RCC 7860 (cell line): Measurements from ENCODE around the gene ELMO1.

Experiments
- DNase-seq: peaks from one replicate; pipeline ENCODE4 v3.0.0-alpha.2; 2015; ENCODE audit warnings: low spot score
- FAIRE-seq: peaks from 2 replicates; lab custom pipeline; 2012; peaks lifted over from hg19 to GRCh38; lab: Jason Lieb, UNC

The ELMO1 gene

DNA sequence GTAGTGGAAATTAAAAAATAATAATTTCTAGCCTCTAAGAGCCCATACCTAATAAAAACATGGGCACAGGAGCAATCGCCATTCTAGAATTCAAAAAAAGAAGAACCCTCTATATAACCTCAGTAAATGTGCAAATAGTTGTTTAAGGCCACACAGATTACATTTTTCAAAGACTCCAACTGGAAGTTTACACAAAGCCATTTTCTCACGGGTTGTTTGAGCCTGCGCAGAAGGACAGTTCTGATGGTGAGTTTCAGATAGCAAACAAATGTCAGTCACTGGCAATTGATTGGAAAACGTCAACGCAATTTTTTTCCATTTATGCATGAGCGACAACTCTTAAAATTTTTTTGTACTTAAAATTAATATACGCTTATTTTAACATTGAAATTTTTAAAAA lies 23.0 kb upstream of the ELMO1 start:
- DNase-seq, result no peak
- FAIRE-seq, result no peak

DNA sequence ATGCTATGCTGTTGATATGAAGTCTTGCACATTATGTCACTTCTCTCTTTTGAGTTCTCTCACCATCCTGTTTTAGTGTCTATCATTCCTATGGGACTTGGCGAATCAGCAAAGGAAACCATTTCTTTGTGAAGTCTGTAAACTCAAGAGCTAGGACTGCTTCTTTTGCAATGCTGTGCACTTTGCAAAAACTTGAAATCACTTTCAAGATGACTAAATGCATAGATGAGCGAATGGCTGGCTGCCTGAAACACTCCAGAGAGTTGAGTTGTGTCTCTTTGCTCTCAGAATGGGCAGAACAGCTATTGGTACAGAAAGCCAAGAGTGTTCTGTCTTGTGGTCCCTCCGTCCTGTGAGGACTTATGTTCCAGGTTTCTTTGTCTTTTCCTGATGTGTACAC lies 18.3 kb upstream of the ELMO1 start:
- FAIRE-seq, result no peak

DNA sequence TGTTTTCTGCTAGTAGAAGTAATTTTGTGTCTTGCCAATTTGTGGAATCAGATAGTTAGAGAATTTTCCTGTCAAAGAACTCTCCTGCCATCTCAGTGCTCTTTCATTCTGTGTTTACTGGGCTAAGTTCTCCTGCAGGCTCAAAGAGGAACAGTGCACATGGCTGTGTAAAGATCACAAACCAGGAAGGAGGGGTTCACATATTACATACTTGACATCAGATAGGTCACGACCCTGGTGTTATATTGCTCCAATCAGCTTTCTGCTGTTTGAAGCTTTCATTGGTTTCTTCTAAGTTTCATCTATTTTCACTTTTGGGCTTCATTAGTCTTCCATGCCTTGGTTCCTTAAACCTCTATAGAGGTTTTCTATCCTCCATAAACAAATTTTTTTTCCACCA lies 13.5 kb upstream of the ELMO1 start:
- FAIRE-seq (no peak), DNase-seq (no peak)

More for the DNA sequence above, 18.3 kb upstream of the ELMO1 start:
- DNase-seq, result no peak

DNA sequence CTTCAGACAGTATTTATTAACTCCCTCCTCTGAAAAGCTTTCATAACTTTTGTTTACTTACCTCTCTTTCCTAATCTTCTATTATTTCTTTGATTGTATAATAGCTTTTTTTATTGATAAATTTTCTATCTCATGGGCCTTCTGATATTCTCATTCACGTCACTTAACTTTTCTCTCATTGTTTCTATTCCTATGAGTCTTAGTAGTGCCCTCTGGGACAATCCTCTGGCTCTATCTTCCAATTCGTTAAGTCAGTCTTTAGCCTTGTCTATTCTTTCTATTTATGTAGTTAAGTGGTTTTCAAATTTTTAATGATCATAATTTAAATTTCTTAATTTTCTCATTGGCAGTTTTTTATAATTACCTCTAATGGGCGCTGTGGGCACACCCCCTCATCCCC lies 6.4 kb upstream of the ELMO1 start:
- FAIRE-seq, result no peak
- no peak for DNase-seq

DNA sequence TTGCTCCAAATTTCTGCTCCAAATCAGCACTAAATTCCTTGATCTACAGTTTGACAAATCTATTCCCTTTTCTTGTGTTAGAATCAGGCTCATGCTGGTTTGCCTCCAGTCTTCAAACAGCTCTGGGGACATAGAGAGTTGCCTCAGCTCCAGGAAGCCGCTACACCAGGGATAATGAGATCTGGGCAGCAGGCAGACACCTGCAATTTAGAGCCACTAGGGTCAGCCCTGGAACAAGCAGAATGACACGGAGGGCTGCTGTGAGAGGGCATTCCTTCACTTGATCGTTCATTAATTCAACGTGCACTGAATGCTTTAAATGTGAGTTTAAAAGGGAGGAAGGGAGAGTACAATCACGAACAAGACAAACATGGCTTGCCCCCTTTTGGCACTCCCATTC lies 3.7 kb upstream of the ELMO1 start:
- FAIRE-seq (no peak), DNase-seq (no peak)

DNA sequence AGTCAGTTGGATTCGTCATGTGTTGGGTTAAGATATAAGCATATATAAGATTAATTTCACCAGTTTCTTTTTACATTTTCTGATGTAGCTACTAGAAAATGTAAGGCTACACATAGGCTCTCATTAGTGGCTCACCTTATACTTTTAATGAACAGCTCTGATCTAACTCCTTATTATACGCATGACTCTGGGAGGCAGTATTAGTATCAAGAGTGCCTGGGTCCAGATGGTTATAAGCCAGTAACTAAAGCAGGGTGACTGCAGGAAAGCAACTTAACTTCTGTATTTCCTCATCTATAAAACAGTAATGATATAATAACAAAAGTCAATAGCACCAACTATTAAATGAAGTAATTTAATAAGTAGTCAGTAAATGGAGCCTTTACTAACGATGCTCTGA lies 1.4 kb upstream of the ELMO1 start:
- no peak for DNase-seq
- no peak for FAIRE-seq

DNA sequence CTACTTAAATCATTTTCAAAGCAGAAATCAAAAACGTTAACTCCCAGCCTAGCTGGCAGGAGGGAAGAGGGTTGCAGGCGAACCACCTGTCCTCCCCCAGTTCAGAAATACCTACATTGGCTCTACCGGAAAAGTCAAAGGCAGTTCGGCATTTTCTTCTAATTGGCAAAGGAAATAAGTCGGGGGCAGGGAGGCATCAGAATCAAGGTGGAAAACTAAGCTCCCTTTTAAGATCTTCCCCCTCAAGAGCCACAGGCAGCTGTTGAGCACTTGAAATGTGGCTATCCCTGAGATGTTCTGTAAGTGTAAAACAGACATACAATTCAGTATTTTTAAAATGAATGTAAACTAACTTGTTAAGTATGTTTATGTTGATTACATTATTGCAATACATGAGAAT lies 957 bp upstream of the ELMO1 start:
- FAIRE-seq, result no peak
- DNase-seq, result no peak

DNA sequence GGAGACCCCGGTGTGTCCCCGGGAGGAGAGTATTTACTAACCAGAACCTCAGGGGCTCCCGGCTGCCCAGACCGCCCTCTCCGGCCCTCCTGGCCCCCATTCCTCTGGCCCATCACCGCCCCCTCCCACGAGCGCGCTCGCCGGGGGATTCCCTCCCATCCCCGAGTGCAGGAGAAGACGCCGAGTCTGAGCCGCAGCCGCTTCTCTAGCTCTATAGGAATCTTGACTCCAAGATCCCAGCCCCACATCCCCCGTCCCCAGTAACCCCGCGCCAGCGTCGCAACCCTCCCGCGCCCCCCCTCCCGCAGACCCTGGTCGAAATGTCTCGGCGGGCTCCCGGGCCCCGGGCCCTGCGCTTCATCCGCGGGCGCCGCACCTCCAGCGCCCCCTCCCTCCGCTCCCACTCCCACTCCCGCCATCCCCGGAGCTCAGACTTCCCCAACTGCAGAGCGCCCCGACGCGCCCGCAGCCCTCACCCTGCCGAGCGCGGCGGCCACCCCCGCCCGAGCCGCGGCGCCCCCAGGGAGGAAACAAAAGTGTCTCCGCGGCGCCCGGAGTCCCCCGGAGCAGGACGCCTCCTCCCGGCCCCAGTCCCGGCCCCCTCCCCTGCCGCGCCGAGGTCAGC lies 541 bp downstream of the ELMO1 start:
- FAIRE-seq, result no peak
- no peak for DNase-seq

DNA sequence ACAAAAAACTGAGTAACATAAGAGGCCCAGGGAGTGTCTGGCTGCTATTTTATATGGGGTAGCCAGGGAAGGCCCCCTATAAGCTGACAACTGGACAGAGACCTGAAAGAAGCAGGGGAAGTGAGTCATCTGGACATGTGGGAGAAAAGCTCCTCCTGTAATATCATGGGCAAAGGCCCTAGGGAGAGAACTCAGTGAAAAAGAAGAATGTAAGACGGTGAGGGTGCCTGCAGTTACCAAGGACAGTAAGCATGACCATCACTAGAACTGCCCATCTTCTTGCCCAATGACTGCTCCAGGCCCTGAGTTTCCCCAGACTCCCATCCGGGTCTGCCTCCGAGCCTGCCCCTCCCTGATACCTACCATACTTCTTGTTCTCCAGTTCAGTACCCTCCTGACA lies 2.3 kb downstream of the ELMO1 start:
- FAIRE-seq (no peak), DNase-seq (no peak)

DNA sequence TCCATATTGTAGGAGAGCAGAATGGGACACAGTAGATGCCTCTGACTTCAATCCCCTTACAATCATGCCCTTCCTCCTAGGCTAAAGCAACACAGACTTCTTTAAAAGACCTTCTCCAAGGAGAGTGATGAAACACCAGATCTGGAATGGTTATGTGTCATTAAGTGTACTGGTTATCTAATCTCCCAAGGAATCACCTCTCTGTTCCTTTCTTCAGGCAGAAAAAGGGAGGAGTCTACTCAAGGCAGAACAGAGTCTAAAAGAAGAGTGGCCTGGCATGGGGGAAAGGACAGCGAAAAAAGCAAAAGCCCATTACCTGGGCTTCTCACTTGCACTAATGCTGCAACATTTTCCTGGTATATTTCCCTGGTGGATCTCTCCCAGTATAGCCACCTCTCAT lies 2.9 kb downstream of the ELMO1 start:
- FAIRE-seq, result no peak
- DNase-seq, result no peak

DNA sequence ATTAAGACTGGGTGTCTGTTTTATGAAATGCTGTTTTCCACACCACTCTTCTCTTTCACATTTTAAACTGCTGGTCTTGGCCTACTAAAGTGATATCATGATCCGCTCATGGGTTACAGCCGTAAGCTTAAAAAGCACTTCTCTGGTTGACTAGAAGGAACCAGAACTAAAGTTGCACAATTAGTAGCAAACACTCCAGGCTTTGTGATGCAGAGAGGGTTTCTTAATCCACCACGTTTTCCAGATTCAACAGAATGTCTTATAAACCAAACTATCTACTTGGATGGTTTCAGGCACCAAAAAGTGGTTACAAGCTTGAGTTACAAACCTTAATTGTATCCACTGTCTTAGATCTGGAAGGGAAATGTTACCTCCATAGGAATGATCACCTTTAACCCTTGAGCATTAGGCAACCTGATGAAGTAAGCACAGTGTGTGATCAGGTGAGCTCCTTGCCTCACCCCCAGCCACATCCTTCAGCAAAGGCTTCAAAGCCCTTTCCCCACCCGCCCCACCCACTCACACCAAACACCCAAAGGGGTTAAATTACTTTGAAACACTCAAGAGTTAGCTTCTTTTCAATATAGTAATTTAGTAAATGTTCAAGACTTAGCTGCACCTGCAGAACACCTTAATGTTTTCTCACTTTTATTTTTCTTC lies 3.5 kb downstream of the ELMO1 start:
- DNase-seq, result no peak
- no peak for FAIRE-seq

DNA sequence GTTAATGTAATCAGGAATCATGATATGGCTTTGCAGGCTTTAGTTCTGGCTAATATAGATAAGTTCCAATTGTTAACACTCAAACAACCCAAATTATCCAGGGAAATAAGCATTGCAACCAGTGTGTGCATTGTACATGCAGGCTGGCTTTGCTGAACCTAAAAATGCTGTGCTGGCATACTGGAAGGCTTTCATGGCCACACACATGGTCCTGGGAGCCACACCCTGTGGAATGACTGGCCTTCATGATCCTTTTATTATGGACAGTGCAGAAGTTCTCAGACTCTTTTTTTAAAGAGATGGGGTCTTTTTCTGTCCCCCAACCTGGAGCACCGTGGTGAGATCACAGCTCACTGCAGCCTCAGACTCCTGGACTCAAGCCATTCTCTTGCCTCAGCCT lies 5.0 kb downstream of the ELMO1 start:
- DNase-seq (no peak), FAIRE-seq (no peak)

DNA sequence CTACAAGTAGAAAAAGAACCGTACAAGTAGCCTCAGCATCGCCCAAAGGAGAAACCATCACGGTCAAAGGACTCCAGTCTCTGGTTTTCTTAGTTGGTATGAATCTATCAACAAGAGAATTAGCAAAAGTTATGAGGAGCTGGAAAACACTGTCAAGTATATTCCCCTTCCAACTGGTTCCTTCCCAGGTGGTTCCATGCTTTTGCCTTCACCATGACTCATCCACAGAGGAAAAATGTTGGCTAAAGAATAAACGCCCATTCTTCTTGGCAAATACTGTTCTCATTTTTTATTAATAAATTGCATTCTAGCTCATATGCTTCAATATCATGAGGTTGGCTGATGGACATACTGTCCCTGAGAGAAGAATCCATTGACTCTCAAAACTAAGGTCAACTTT lies 6.4 kb downstream of the ELMO1 start:
- FAIRE-seq, result no peak
- DNase-seq, result no peak

DNA sequence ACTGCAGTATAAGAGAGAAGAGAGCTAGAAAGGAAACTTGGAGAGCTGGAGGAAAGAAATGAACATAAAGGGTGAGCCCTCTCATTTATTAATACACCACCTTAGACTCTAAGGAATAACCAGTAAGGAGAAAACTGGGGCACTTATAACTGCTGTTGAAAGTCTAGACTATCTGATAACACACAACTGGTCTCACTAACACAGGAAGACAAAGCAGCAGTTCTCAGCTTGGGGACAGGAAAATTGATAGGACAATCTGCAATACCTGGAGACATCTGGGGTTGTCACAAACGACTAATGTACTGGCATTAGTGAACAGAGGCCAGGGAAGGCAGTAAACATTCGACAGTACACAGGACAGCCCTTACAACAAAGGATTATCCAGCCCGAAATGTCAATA lies 6.8 kb downstream of the ELMO1 start:
- no peak for DNase-seq
- no peak for FAIRE-seq

DNA sequence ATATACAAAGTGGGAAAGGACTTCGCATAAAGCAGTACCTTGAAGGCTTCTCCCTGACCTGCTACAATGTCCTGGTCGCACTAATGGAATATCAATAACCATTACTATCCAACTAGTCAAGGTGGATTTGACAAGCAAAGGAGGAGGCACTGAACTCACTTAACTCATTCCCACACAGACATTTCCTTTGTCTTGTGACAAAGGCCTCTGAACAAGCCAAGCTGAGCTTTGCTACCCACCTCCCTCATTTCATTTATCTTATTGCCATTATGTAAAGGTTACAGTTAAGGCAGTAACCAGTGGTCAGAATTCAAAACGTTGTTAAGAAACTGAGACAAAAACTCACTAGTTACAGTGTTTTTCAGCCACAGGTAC lies 7.3 kb downstream of the ELMO1 start:
- FAIRE-seq (no peak), DNase-seq (no peak)

DNA sequence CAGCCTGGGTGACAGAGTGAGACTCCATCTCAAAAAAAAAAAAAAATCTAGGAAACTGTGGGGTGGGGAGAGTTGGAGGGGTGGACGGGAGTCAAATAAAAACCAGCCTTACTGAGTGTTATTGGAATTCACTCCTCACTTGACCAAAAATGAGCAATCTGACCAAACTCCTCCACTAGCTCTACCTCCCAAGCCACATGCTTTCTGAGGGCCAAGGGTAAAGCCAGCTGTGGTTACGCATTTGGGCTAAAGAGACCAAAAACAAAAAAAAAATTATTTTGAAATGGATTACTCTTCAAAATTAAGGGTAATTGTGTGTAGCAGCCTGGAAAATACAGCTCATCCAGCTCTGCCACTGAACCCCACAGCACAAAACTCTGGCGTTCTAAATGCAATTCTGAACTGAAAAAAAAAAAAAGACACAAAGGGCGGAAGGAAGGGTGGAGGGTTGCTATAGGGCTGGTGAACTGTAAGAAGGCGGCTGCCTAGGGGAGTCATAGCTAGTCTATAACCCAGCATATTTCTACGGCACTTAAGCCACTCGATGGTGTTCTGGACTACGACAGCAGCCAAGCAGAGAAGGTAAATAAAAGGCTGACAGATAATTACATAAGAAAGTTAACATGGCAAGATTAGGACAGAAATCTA lies 7.8 kb downstream of the ELMO1 start:
- FAIRE-seq (no peak), DNase-seq (no peak)

DNA sequence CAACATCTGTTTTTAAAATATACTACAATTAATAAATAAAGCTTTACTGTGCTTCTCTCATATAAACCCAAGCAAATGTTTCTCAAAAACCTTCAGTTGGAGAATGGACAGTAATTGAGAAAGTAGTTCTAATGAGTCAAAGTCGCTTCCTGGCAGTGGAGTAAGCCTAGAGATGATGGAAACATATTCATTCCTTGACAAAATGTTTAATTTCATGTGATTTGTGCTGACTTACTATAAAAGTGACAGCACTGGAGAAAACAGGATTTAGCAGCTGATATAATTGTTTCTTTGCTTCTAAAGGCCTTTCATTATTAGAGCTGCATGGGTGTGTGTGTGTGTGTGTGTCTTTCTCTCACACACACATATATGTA lies 9.0 kb downstream of the ELMO1 start:
- no peak for FAIRE-seq
- no peak for DNase-seq

DNA sequence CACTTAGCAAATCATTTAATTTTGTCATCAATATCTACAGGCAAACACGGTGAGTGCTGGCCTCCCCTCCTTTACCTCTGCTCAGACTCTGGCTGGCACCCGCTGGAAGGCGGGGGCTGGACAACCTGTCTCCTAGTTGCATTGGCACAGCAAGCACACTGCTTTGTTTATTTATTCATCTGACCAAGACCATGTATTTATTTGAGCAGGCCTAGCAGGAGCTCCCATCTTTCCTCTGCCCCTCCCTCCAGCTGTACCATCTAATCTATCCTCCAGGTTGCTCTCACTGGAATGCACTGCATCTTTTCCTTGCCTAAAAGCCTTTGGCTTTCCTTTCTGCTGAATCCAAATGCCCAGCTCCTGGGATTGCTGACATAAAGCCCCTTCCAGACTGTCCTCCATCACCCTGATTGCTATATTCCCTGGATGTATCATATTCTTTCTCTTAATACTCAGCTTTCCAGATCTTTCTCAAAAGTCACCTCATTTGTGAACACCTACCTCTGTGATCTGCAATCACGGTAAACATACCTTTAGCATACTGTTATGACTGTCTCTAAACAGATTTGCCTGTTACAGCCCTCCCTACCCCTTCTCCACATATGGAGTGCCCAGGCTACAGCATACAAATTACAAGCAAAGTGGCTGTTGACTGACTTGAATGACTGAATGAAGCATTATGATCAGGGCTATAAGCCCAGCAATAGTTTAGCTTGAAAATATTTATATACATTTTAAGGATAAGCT lies 9.6 kb downstream of the ELMO1 start:
- FAIRE-seq (no peak), DNase-seq (no peak)

DNA sequence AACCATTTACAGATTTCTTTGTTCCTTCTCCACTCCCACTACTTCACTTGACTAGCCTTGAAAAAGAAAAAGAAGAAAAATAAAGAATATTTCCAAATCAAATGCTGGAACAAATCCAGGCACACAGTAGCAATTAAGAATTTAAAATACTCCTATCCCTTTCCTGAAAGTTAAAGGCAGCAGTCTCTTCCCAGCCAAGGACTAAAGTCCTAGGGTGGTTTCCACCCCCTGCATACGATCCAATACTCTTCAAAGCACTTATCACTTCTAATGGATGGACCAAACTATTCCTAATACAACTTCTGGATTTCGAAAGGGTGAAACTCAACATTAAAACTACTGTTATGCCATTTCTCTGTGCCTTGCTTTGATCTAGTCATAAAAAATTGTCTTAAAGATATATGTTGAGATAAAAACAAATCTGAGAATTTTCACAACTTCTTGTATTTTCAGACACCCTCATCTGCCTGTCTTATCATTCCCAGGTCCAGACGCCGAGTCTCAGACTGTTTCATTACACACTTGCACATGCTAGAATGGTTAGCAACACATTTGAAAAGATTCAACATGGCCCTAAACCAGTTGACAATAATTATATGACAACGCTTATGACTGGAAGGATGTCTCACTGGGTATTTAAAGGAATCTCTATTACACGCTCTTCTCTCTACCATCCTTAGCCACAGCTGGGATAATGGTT lies 13.4 kb downstream of the ELMO1 start:
- DNase-seq, result no peak
- no peak for FAIRE-seq

DNA sequence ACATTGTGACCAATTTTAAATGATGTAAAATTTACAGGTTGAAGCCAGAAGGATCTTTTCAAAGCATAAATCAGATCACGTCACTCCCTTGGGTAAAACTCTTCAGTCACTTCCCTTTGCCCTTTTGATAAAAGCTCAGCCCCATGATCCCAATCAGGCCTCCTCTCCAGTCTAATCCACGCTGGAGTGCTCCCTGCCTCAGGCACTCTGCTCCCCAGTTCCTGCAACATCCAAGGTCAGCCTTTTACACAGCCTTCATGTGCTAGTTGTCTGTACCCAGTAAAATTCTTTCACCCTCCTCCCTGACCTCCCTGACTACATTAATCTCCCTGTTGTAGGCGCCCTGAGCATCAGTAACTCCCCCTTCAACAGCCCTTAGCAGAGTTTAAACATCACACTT lies 14.1 kb downstream of the ELMO1 start:
- DNase-seq, result no peak
- no peak for FAIRE-seq

DNA sequence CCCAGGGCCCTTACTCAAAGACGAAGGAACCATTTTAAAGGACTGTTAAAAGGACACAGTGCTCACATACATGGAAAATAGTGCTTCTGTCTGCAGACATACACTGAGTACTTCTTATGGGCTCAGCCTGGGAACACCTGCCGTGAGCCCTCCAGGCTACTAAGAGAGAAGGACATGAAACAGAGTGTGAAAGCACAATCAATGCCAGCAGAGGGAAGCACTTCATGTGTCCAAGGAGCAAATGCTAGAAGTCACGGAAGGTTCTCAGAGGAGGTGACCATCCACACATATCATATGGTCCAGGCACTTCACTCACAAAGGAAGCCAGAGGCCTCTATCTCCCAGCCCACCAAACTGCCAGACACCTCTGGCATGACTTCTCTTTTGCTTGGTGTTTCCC lies 15.5 kb downstream of the ELMO1 start:
- no peak for FAIRE-seq
- DNase-seq, result no peak
